Activated CD8-positive, alpha-beta memory T cell treated with anti-CD3 and anti-CD28 coated beads for 36 hours (primary cell): ENCODE measurements around the gene DOK6. TPM values are rescaled to one million over a fixed set of nuclear protein-coding genes. Genes with fewer than 3 reads are reported as not detected.

Experiments used
- CTCF ChIA-PET: fragments of 350-600 bp; sonication (Branson Sonifier 250); formaldehyde crosslinking; loops from one replicate; lab custom pipeline; 2021; ENCODE audit warnings: antibody characterized with exemption; lab: Charles Lee
- POLR2A ChIA-PET: fragments of 350-600 bp; sonication (Branson Sonifier 250); formaldehyde crosslinking; loops from one replicate; lab custom pipeline; 2021; ENCODE audit warnings: antibody characterized with exemption; lab: Charles Lee
- total RNA-seq, 2 experiments: library from RNA; stranded (reverse); gene quantifications; one replicate each; pipeline ENCODE4 v1.2.3, GENCODE V29; 2021

DOK6 gene
- total RNA-seq, 2 experiments from 2014 or later: not detected

DNA sequence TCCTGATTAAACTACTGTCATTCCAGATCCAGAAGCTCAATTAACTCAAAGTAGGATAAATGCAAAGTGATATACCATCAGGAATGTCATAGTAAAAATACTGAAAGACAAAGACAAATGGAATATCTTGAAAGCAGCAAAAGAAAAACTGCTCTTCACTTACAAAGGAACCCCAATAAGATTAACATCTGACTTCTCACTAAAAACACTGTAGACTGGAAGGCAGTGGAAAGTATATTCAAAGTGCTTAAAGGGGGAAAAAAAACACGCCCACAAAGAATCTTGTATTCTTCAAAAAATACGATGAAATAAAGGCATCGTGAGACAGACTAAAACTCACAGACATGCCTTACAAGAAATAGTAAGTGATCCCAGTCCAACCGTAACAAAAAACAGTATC, 195.7 kb downstream of the DOK6 start:
- ChIA-PET POLR2A (no interaction called here), CTCF (no interaction called here)

- ChIA-PET POLR2A (no interaction called here), CTCF (no interaction called here)
Measured at GRCh38 chr18:69597561-69597960, 196.9 kb downstream of the DOK6 start.

- ChIA-PET CTCF (no interaction called here), POLR2A (no interaction called here)
Measured at GRCh38 chr18:69599377-69599776, 198.7 kb downstream of the DOK6 start.

GRCh38 chr18:69612242-69612641, 211.6 kb downstream of the DOK6 start:
- POLR2A ChIA-PET: no interaction called here
- CTCF ChIA-PET: no interaction called here

DNA sequence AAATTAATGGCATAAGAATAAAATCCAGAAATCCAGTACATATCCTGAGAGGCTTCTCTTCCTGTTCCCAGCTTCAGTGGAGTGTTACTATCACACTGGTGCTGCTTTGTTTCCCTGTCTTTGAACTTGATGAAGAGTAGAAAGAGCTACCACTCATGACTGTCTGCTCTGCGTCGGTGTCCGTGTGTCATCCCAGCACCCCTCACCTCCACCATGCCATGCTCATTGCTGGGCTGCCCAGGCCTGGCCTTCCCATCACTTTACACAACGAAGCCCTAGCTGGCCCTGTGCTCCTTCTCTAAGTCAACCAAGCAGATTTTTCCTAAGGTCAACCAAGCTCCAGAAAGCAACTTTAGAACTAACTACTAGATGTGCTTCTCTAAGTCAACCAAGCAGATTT, 215.4 kb downstream of the DOK6 start:
- ChIA-PET POLR2A (no interaction called here), CTCF (no interaction called here)

DNA sequence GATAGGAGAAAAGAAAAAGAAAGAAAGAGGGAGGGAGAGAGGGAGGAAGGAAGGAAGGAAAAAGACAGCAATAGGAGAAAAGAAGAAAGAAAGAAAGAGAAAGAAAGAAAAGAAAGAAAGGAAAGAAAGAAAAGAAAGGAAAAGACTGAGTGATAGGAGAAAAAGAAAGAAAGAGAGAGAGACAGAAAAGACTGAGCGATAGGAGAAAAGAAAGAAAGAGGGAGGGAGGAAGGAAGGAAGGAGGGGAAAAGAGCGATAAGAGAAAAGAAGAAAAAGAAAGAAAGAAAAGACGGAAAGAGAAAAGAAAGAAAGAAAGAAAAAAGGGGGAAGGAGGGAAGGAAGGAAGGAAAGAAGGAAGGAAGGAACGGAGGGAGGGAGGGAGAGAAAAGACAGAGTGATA, 216.7 kb downstream of the DOK6 start:
- CTCF ChIA-PET: no interaction called here
- POLR2A ChIA-PET: no interaction called here

- POLR2A ChIA-PET: no interaction called here
Measured at GRCh38 chr18:69617888-69618287, 217.2 kb downstream of the DOK6 start.

GRCh38 chr18:69622184-69622583, 221.5 kb downstream of the DOK6 start:
- POLR2A ChIA-PET: no interaction called here
- CTCF ChIA-PET: no interaction called here

More at GRCh38 chr18:69617888-69618287, 217.2 kb downstream of the DOK6 start:
- CTCF ChIA-PET: no interaction called here

GRCh38 chr18:69622961-69623360, 222.3 kb downstream of the DOK6 start:
- POLR2A ChIA-PET: no interaction called here
- CTCF ChIA-PET: no interaction called here

DNA sequence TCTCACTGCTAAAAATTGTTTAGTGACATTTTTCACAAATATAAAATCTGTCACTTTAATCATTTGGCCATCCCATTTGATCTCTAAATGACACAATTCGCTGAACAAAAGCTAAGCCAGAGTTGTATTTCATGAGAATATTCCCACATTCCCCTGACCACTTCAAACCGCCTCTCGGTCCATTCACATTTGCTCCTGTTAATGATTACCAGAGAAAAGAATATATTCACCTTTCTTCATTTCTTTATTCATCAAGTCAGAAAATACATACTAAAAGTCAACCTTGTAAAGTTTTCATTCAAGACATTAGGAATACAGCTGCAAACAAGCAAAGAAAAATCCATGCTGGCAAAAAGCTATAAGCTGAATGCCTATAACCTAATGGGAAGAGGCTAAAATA, 225.5 kb downstream of the DOK6 start:
- ChIA-PET POLR2A (no interaction called here), CTCF (no interaction called here)

GRCh38 chr18:69626643-69627242, 226.1 kb downstream of the DOK6 start:
- ChIA-PET CTCF (no interaction called here), POLR2A (no interaction called here)

DNA sequence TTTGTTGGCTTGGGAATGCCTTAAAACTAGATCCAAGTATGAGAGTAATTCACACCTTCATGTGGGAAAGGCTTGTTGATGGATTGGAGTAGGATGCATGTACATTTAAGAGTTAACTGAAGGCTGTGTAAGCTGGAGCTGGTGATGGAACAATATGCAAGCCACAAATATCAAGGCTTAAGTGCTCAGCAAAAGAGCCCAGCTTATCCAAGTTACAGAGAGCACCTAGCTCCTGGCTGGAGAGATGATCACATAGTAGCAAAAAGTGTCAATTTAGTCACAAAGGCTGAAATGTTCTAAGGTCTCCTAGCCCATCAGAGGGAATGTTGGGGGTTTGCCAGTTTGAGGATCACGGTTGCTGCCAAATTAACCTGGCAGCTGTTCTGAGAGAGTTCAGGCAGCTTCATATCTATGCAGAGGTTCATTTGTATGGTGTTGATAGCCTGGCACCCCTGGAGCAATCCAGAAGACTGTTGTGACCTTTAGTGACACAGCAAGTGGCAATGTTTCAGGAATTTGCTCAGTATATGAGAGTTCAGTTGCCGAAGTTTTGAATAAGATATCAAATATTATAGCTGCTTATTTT, 228.2 kb downstream of the DOK6 start:
- CTCF ChIA-PET: no interaction called here

GRCh38 chr18:69631281-69631680, 230.6 kb downstream of the DOK6 start:
- ChIA-PET CTCF (no interaction called here), POLR2A (no interaction called here)

More for the DNA sequence above, 228.2 kb downstream of the DOK6 start:
- POLR2A ChIA-PET: no interaction called here

DNA sequence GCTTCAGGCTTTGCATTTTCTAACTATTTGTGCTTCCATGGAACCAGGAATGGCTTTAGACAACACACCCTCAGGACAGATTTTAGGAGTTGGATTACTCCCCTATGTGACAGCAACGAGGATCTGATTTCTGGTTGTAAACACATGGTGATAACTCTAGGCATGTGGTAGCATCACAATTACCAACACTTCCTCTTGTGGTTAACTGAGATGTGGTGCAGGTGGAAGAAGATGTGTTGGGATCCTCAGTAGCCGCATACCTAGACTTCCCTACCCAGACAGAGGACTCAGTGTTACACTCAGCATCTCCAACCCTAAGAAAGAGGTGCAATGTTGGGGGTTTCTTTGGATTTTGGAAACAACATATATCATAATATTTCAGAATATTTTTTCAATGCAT, 234.8 kb downstream of the DOK6 start:
- POLR2A ChIA-PET: no interaction called here
- CTCF ChIA-PET: no interaction called here

GRCh38 chr18:69636529-69637301, 236.0 kb downstream of the DOK6 start:
- CTCF ChIA-PET: no interaction called here
- POLR2A ChIA-PET: no interaction called here

- ChIA-PET CTCF (no interaction called here), POLR2A (no interaction called here)
Measured at GRCh38 chr18:69638056-69638455, 237.4 kb downstream of the DOK6 start.

DNA sequence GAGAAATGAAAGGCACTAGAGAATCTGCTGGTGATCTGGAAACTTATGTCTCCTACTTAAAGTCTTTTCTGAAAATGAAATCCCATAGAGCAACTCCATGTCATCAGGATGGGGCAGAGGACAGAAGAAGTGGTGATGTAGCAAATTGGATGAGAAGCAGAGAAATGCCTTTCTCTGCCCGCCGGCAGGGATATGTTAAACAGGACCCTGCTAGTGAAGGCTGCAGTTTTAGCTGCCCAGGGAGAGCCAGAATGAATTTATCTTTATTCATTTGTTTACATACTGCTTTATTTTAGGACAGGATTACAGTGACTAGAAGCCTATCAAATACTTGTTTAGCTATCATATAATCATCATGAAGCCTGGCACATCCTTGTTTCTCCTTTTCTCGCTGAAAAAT, 247.0 kb downstream of the DOK6 start:
- ChIA-PET POLR2A (no interaction called here), CTCF (no interaction called here)

- ChIA-PET POLR2A (no interaction called here), CTCF (no interaction called here)
Measured at GRCh38 chr18:69648486-69648885, 247.8 kb downstream of the DOK6 start.

- ChIA-PET POLR2A (no interaction called here), CTCF (no interaction called here)
Measured at GRCh38 chr18:69649684-69650083, 249.0 kb downstream of the DOK6 start.

DNA sequence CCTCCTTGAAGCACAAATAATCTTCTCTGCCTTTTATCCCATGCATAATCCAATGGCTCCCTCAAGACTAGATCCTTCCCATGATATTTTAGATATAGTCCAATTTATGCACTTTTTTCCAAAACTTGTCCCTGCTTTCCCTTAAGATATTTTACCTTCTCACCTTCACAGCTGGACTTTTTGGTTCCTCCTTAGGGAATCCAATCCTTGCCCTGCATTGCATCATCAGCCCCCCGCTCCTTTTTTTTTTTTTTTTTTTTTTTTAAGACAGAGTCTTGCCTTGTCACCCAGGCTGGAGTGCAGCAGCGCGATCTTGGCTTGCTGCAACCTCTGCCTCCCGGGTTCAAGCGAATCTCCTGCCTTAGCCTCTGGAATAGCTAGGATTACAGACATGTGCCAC, 250.6 kb downstream of the DOK6 start:
- POLR2A ChIA-PET: no interaction called here
- CTCF ChIA-PET: no interaction called here

DNA sequence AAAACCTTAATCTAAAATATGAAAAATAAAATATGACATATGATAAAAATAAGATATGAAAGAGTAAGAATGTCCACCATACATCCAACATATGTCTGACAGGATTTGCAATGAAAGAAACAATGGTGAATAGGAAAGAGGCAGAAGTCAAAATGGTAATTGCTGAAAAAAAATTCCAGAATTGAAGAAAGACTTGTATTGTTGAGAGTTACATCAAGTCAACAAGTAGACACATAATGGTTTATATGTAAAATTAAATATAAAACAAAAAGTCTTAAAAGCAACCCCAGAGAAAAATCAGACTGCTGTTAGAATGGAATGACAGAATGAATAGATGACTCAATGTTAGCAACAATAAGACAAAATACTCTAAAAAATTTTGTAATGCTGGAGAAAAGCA, 255.1 kb downstream of the DOK6 start:
- POLR2A ChIA-PET: no interaction called here
- CTCF ChIA-PET: no interaction called here
